IMR-90 (cell line): ENCODE measurements around the gene RNGTT.

Experiments
- BHLHE40 ChIP-seq: fragments of 150-350 bp; IDR thresholded peaks from 2 replicates; pipeline ENCODE4 v1.6.1; 2016; ENCODE audit warnings: mild to moderate bottlenecking, low read depth, low read length
- CEBPB ChIP-seq: IDR thresholded peaks from 2 replicates; pipeline ENCODE4 v1.6.1; 2012; ENCODE audit warnings: low read depth, low read length, improper control_type of control experiment
- CHD1 ChIP-seq: IDR thresholded peaks from 2 replicates; pipeline ENCODE4 v1.6.1; 2012; ENCODE audit warnings: low read depth, low read length, improper control_type of control experiment
- CTCF ChIP-seq: conservative IDR thresholded peaks from 2 replicates; pipeline ENCODE4 v1.5.1; 2012; ENCODE audit warnings: mild to moderate bottlenecking, low read depth, low read length, improper control_type of control experiment
- ELK1 ChIP-seq: fragments of 150-350 bp; IDR thresholded peaks from 2 replicates; pipeline ENCODE4 v1.6.1; 2016; ENCODE audit warnings: low read depth, mild to moderate bottlenecking, low read length, moderate library complexity, borderline replicate concordance
- MAFK ChIP-seq: IDR thresholded peaks from 2 replicates; pipeline ENCODE4 v1.6.1; 2012; ENCODE audit warnings: low read depth, low read length, improper control_type of control experiment
- MAZ ChIP-seq: IDR thresholded peaks from 2 replicates; pipeline ENCODE4 v1.6.1; 2012; ENCODE audit warnings: low read depth, mild to moderate bottlenecking, low read length, improper control_type of control experiment, moderate library complexity, borderline replicate concordance
- NFE2L2 ChIP-seq: fragments of 150-350 bp; IDR thresholded peaks from 2 replicates; pipeline ENCODE4 v1.6.1; 2016; ENCODE audit warnings: low read depth, mild to moderate bottlenecking, low read length
- POLR2A ChIP-seq: IDR thresholded peaks from 2 replicates; pipeline ENCODE4 v1.6.1; 2012; ENCODE audit warnings: mild to moderate bottlenecking, low read depth, low read length
- RAD21 ChIP-seq: IDR thresholded peaks from 2 replicates; pipeline ENCODE4 v1.6.1; 2012; ENCODE audit warnings: low read length, improper control_type of control experiment
- RCOR1 ChIP-seq: IDR thresholded peaks from 2 replicates; pipeline ENCODE4 v1.6.1; 2012; ENCODE audit warnings: mild to moderate bottlenecking, low read length, improper control_type of control experiment; ENCODE audit not compliant: insufficient replicate concordance
- RFX5 ChIP-seq: IDR thresholded peaks from 2 replicates; pipeline ENCODE4 v1.8.0; 2012; ENCODE audit warnings: low read depth, mild to moderate bottlenecking, low read length, moderate library complexity
- SMC3 ChIP-seq: fragments of 150-350 bp; IDR thresholded peaks from 2 replicates; pipeline ENCODE4 v1.6.1; 2016; ENCODE audit warnings: low read depth, mild to moderate bottlenecking, antibody characterized with exemption, low read length, moderate library complexity
- USF2 ChIP-seq: fragments of 150-350 bp; IDR thresholded peaks from 2 replicates; pipeline ENCODE4 v1.6.1; 2017; ENCODE audit warnings: mild to moderate bottlenecking, antibody characterized with exemption, low read length, low read depth

- TF ChIP-seq USF2 (no peak), RAD21 (no peak), POLR2A (no peak), MAFK (no peak), ELK1 (no peak), CTCF (no peak), NFE2L2 (no peak), CEBPB (peak; percentile 66), RFX5 (no peak), BHLHE40 (no peak), SMC3 (no peak), MAZ (no peak), CHD1 (no peak), RCOR1 (no peak)
These were observed 395.7 kb downstream of the RNGTT start for GRCh38 chr6:88567696-88568095.
